Uterus (tissue), 4 donors: ENCODE data around the gene CPPED1. TPM values are rescaled to one million over a fixed set of nuclear protein-coding genes. Genes with fewer than 3 reads are reported as not detected.

Experiments
- DNase-seq, 2 donors: peaks; one replicate each; pipeline ENCODE4 v3.0.0-alpha.2; 2019 to 2020
- H3K27ac ChIP-seq, 2 donors: fragments of 200-600 bp; sonication (generic); 1 replicate in 1 of 2; 2 replicates in 1 of 2; pipeline ENCODE4 v1.5.1; 2016 to 2018
- H3K27me3 ChIP-seq, 2 donors: fragments of 200-600 bp; sonication (generic); one replicate each; pipeline ENCODE4 v1.5.1; 2018 to 2019; ENCODE audit warnings: control low read depth in 1 of 2
- H3K36me3 ChIP-seq, 2 donors: fragments of 200-600 bp; sonication (generic); one replicate each; pipeline ENCODE4 v1.5.1; 2019; ENCODE audit warnings: control low read depth in 1 of 2
- H3K4me1 ChIP-seq, 2 donors: fragments of 200-600 bp; sonication (generic); one replicate each; pipeline ENCODE4 v1.5.1; 2018 to 2019; ENCODE audit warnings: control low read depth in 1 of 2
- H3K4me3 ChIP-seq, 2 donors: fragments of 200-600 bp; sonication (generic); 1 replicate in 1 of 2; 2 replicates in 1 of 2; pipeline ENCODE4 v1.5.1; 2018 to 2019; ENCODE audit warnings: mild to moderate bottlenecking in 1 of 2
- H3K9me3 ChIP-seq, 2 donors: fragments of 200-600 bp; sonication (generic); one replicate each; pipeline ENCODE4 v1.5.1; 2019; ENCODE audit warnings: control low read depth in 1 of 2
- POLR2A ChIP-seq, 2 donors: fragments of 450-650 bp; IDR thresholded peaks; one replicate each; pipeline ENCODE4 v1.6.1; 2016; ENCODE audit warnings: antibody characterized with exemption in 2 of 2, mild to moderate bottlenecking in 1 of 2, moderate library complexity in 1 of 2
- intact Hi-C: fragments of 100-400 bp; cut with DNase I; formaldehyde crosslinking; loops from one replicate; pipeline ENCODE4 v1.15.1; 2023; ENCODE audit warnings: low total_unique reads
- total RNA-seq, 4 donors: library from RNA; depleted of rRNA in 3 of 4; stranded (reverse); fragments of >200 nt in 3 of 4; gene quantifications; one replicate each; pipeline versions ENCODE4 v1.1.0 to v1.2.4, GENCODE V29; 2014 to 2023
- TF ChIP-seq, protein P1 (sequence below), 4 experiments: fragments of 200-600 bp in 2 of 4; fragments of 450-650 bp in 2 of 4; sonication (generic) in 2 of 4; IDR thresholded peaks; one replicate each; pipeline ENCODE4 v1.5.1; 2016 to 2019; ENCODE audit warnings: antibody characterized with exemption in 4 of 4, mild to moderate bottlenecking in 2 of 4, moderate library complexity in 1 of 4
- donor health status: DM: yes; HTN: yes; CAD: no.

Gene CPPED1
- total RNA-seq, 4 donors from 2014 or later, result 1.5 to 9.2 (median 5.5) TPM

DNA sequence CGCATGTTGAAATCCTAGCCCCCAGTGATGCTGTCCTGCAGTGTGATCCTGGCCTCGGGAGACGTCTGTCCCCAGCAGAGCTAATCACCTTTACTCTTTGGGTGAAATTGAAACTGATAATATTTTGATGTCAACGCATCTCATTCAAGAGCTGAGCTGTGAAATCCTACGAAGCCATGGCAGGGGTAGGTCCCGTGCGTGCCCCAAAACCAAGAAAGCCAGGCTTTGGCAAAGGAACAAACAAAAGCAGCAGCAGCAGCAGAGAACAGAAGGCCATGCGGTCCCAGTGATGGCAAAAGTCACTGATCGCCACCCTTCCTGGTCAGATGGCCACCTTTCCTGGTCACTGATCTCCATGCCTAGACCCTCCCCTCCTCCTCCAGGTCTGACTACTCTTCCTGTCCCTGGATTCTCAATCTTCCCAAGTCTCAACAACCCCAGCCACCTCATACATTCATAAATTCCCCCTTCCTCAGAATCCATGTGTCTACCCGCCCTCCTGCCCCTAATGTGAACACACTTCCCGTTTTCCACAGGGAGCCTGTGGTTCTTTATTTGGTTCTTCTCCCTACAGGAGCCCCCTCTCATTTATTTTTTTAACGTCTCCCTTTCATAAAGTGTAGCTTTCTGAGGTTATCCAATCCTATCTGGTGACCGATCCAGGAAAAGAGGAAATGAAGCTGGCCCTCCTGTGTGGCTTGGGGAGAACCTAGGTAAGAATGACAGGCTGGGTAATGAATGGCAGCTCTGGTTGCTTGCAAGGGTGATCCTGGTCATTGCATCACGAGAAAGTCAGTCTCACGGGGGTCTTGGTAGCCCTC, 50.3 kb downstream of the CPPED1 start:
- Histone ChIP-seq H3K4me3 (no peak overlapping the region), H3K4me1 (no peaks in the 10 kb centered on the region), H3K9me3 (no peaks in the 10 kb centered on the region), H3K36me3 (no peaks in the 10 kb centered on the region), H3K27me3 (no peaks in the 10 kb centered on the region), H3K27ac (no peak overlapping the region)
- intact Hi-C loops, result no loop called here
- no peak for DNase-seq
- no peak for TF ChIP-seq POLR2A (IDR thresholded peaks at IDR 0.05)
- TF ChIP-seq, protein P1, sequence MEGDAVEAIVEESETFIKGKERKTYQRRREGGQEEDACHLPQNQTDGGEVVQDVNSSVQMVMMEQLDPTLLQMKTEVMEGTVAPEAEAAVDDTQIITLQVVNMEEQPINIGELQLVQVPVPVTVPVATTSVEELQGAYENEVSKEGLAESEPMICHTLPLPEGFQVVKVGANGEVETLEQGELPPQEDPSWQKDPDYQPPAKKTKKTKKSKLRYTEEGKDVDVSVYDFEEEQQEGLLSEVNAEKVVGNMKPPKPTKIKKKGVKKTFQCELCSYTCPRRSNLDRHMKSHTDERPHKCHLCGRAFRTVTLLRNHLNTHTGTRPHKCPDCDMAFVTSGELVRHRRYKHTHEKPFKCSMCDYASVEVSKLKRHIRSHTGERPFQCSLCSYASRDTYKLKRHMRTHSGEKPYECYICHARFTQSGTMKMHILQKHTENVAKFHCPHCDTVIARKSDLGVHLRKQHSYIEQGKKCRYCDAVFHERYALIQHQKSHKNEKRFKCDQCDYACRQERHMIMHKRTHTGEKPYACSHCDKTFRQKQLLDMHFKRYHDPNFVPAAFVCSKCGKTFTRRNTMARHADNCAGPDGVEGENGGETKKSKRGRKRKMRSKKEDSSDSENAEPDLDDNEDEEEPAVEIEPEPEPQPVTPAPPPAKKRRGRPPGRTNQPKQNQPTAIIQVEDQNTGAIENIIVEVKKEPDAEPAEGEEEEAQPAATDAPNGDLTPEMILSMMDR (IDR thresholded peaks at IDR 0.05), result no peak

DNA sequence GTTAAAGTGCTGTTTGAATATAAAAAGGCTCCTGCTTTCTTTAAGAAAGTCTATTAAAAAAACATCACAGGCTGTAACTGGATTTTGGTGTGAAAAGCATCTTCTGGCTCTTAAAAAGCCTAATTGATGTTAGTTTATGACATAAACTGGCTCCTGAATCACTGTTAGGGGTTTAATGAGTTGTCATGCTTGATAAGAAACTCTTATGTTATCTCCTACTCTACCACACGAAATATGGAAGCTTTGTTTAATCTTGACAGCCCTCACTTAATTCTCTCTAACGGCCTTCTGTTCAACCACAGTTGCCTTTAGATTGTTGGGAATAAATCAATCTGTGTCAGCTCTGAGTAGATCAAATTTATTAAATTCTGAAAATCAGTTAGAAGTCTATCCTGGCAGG, 51.5 kb downstream of the CPPED1 start:
- TF ChIP-seq, protein P1 (IDR thresholded peaks at IDR 0.05), result no peak
- no peak for TF ChIP-seq POLR2A (IDR thresholded peaks at IDR 0.05)
- no peaks in the 10 kb centered on the region for H3K36me3 ChIP-seq
- H3K4me1 ChIP-seq, result no peaks in the 10 kb centered on the region
- no peak overlapping the region for H3K27ac ChIP-seq
- DNase-seq, result no peak
- intact Hi-C loops, result no loop called here
- H3K9me3 ChIP-seq, result no peaks in the 10 kb centered on the region
- no peaks in the 10 kb centered on the region for H3K27me3 ChIP-seq
- no peak overlapping the region for H3K4me3 ChIP-seq

DNA sequence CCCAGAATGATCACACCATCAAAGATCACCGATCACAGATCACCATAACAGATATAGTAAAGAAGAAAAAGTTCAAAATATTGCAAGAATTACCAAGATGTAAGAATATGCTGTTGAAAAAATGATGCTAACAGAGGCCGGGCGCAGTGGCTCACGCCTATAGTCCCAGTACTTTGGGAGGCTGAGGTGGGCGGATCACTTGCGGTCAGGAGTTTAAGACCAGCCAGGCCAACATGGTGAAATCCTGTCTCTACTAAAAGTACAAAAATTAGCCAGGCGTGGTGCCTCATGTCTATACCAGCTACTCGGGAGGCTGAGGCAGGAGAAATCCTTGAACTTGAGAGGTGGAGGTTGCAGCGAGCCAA, 53.2 kb downstream of the CPPED1 start:
- Histone ChIP-seq H3K9me3 (no peaks in the 10 kb centered on the region), H3K4me3 (no peak overlapping the region), H3K4me1 (no peaks in the 10 kb centered on the region), H3K27ac (no peak overlapping the region), H3K27me3 (no peaks in the 10 kb centered on the region), H3K36me3 (no peaks in the 10 kb centered on the region)
- DNase-seq, result no peak
- intact Hi-C loops, result no loop called here
- TF ChIP-seq, protein P1 (IDR thresholded peaks at IDR 0.05), result no peak
- TF ChIP-seq POLR2A (IDR thresholded peaks at IDR 0.05), result no peak

DNA sequence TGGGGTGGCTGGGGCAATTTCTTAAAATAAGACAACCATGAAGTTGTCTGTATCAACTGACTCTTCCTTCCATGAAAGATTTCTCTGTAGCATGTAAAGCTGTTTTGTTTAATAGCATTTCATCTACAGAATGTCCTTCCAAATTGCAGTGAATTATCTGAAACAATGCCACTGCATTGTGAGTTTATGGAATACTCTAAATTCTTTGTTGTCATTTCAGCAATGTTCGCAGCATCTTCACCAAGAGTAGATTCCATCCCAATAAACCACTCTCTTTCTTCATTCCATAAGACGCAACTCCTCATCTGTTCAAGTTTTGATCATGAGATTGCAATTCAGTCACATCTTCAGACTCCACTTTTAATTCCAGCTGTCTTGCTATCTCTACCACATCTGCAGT, 54.6 kb downstream of the CPPED1 start:
- Histone ChIP-seq H3K4me3 (no peak overlapping the region), H3K27me3 (no peaks in the 10 kb centered on the region), H3K4me1 (no peaks in the 10 kb centered on the region), H3K27ac (no peak overlapping the region), H3K36me3 (no peaks in the 10 kb centered on the region), H3K9me3 (no peaks in the 10 kb centered on the region)
- intact Hi-C loops, result no loop called here
- TF ChIP-seq, protein P1 (IDR thresholded peaks at IDR 0.05), result no peak
- no peak for TF ChIP-seq POLR2A (IDR thresholded peaks at IDR 0.05)
- no peak for DNase-seq

GRCh38 chr16:12747827-12748226, 55.9 kb downstream of the CPPED1 start:
- H3K27me3 ChIP-seq, result no peaks in the 10 kb centered on the region
- H3K36me3 ChIP-seq, result no peaks in the 10 kb centered on the region
- no peaks in the 10 kb centered on the region for H3K9me3 ChIP-seq
- DNase-seq, result no peak
- no peak for TF ChIP-seq POLR2A (IDR thresholded peaks at IDR 0.05)
- TF ChIP-seq, protein P1 (IDR thresholded peaks at IDR 0.05), result no peak
- H3K4me3 ChIP-seq, result no peak overlapping the region
- intact Hi-C loops, result no loop called here
- no peaks in the 10 kb centered on the region for H3K4me1 ChIP-seq
- H3K27ac ChIP-seq, result no peak overlapping the region
